Hepatocyte (in vitro differentiated cells): ENCODE results near the gene PXMP4. TPM values are rescaled to one million over a fixed set of nuclear protein-coding genes. Genes with fewer than 3 reads are reported as not detected.

Source experiments
- DNase-seq: peaks from one replicate; pipeline ENCODE4 v3.0.0-alpha.2; 2016; ENCODE audit warnings: low spot score
- H2AFZ ChIP-seq: fragments of 200-600 bp; sonication (generic); 2 replicates; pipeline ENCODE4 v1.6.0; 2016; ENCODE audit warnings: antibody characterized with exemption, mild to moderate bottlenecking
- H3K27ac ChIP-seq: fragments of 200-600 bp; sonication (generic); 2 replicates; pipeline ENCODE4 v1.5.1; 2016; ENCODE audit warnings: mild to moderate bottlenecking
- H3K27me3 ChIP-seq: fragments of 200-600 bp; sonication (generic); 2 replicates; pipeline ENCODE4 v1.6.1; 2016
- H3K36me3 ChIP-seq: fragments of 200-600 bp; sonication (generic); replicated peaks from 2 replicates; pipeline ENCODE4 v1.5.1; 2016; ENCODE audit warnings: low read depth; ENCODE audit not compliant: insufficient read depth
- H3K4me1 ChIP-seq: fragments of 200-600 bp; sonication (generic); 2 replicates; pipeline ENCODE4 v1.5.1; 2016; ENCODE audit warnings: mild to moderate bottlenecking, moderate library complexity; ENCODE audit not compliant: insufficient read depth
- H3K4me2 ChIP-seq: fragments of 200-600 bp; sonication (generic); 2 replicates; pipeline ENCODE4 v1.6.0; 2016
- H3K4me3 ChIP-seq: fragments of 200-600 bp; sonication (generic); 2 replicates; pipeline ENCODE4 v1.5.1; 2016; ENCODE audit warnings: mild to moderate bottlenecking
- H3K79me2 ChIP-seq: fragments of 200-600 bp; sonication (generic); 2 replicates; pipeline ENCODE4 v1.6.0; 2017; ENCODE audit warnings: mild to moderate bottlenecking
- H3K9me2 ChIP-seq: fragments of 200-600 bp; sonication (generic); replicated peaks from 2 replicates; pipeline ENCODE4 v1.6.0; 2017; ENCODE audit warnings: mild to moderate bottlenecking; ENCODE audit not compliant: insufficient read depth
- H3K9me3 ChIP-seq: fragments of 200-600 bp; sonication (generic); 2 replicates; pipeline ENCODE4 v1.5.1; 2016; ENCODE audit warnings: low read depth, mild to moderate bottlenecking
- H4K20me1 ChIP-seq: fragments of 200-600 bp; sonication (generic); 2 replicates; pipeline ENCODE4 v1.6.0; 2016; ENCODE audit warnings: mild to moderate bottlenecking; ENCODE audit not compliant: insufficient read depth, poor library complexity, severe bottlenecking
- EZH2 ChIP-seq: fragments of 200-600 bp; sonication (generic); IDR thresholded peaks from 2 replicates; pipeline ENCODE4 v1.6.1; 2016; ENCODE audit warnings: antibody characterized with exemption, mild to moderate bottlenecking, borderline replicate concordance
- EZH2phosphoT487 ChIP-seq: fragments of 200-600 bp; sonication (generic); IDR thresholded peaks from one replicate; pipeline ENCODE4 v1.6.1; 2018; ENCODE audit warnings: antibody characterized with exemption, mild to moderate bottlenecking, low read depth, moderate library complexity; ENCODE audit not compliant: unreplicated experiment, severe bottlenecking
- WGBS: methylation state at CpG from one replicate; pipeline ENCODE4 v1.1.6; 2016; ENCODE audit warnings: low lambda C conversion rate; ENCODE audit errors: missing lambda C conversion rate; 5-methylcytosine and 5-hydroxymethylcytosine counted together
- polyA plus RNA-seq: library from polyadenylated mRNA; unstranded; fragments of >200 nt; fragmentation: Nextera tagmentation; extraction: Ambion mirVana; gene quantifications from 2 replicates; pipeline ENCODE4 v1.2.1, GENCODE V29; 2016
- total RNA-seq: library from RNA; depleted of rRNA; stranded (reverse); fragments of >200 nt; gene quantifications from 2 replicates; pipeline ENCODE4 v1.2.3, GENCODE V29; 2014
- TF ChIP-seq, protein P1 (sequence below): fragments of 200-600 bp; sonication (generic); IDR thresholded peaks from 2 replicates; pipeline ENCODE4 v1.5.1; 2016; ENCODE audit warnings: antibody characterized with exemption, mild to moderate bottlenecking; ENCODE audit not compliant: poor library complexity

The PXMP4 gene
- total and polyA plus RNA-seq, 2 experiments from 2014 or later = 4.1 to 4.7 TPM

DNA sequence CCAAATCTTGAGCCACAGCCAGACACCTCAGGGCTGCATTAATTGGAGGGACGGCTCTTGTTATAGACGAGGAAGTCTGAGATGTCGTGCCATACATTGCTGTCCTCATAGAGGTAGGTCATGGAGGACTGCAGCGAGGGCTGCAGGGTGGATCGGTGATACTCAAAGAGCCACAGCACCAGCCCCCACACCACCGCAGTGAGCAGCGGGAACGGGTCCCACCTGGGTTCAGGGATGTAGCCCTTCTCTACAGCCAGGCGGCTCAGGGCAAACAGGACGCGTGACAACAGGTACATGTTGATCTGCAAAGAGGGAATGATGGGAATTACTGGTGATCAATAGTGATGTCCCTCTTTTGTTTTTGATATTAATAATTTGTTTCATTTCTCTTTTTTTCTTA lies 12.4 kb downstream of the PXMP4 start:
- no peak overlapping the region for H3K4me2 ChIP-seq
- over 99% methylated on average over 11 of the region's 11 CpGs for WGBS

DNA sequence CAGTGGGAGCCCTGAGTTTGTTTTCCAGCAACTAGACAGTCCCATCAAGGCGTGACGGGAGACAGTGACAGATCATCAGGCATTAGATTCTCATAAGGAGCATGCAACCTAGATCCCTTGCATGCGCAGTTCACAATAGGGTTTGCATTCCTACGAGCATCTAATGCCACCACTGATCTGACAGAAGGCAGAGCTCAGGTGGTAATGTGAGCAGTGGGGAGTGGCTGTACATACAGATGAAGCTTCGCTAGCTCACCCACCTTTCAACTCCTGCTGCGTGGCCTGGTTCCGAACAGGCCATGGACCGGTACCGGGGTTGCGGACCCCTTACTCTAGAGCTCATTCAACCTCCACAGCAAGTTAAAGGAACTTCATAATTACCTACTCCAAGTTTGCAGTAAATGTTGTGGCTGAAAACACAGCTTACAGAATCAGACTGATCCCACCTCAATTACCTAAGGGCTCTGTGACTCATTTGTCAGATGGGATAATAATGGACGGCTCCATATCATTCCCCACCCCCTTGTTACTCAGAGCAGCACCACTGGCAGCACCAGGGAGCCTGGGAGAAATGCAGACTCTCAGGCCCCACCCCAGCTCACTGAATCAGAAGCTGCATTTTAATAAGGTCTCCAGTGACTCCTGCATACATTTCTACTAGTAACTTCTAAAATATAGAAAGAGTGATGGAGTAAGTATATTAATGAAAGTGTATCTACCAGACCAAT lies 15.7 kb downstream of the PXMP4 start:
- no peaks in the 10 kb centered on the region for H3K36me3 ChIP-seq
- no peak overlapping the region for H3K4me3 ChIP-seq
- no peak overlapping the region for H3K4me2 ChIP-seq
- no peak for DNase-seq
- 91% methylated on average over 11 of the region's 11 CpGs for WGBS
- no peaks in the 10 kb centered on the region for H3K4me1 ChIP-seq
- H4K20me1 ChIP-seq = no peaks in the 10 kb centered on the region
- H3K9me3 ChIP-seq = no peaks in the 10 kb centered on the region
- no peaks in the 10 kb centered on the region for H3K9me2 ChIP-seq
- H3K79me2 ChIP-seq = no peaks in the 10 kb centered on the region
- no peak overlapping the region for H3K27ac ChIP-seq
- H3K27me3 ChIP-seq = no peaks in the 10 kb centered on the region
- no peak for TF ChIP-seq EZH2phosphoT487
- H2AFZ ChIP-seq = no peak overlapping the region

More for the DNA sequence above, 12.4 kb downstream of the PXMP4 start:
- no peaks in the 10 kb centered on the region for H3K9me2 ChIP-seq
- TF ChIP-seq, protein P1, sequence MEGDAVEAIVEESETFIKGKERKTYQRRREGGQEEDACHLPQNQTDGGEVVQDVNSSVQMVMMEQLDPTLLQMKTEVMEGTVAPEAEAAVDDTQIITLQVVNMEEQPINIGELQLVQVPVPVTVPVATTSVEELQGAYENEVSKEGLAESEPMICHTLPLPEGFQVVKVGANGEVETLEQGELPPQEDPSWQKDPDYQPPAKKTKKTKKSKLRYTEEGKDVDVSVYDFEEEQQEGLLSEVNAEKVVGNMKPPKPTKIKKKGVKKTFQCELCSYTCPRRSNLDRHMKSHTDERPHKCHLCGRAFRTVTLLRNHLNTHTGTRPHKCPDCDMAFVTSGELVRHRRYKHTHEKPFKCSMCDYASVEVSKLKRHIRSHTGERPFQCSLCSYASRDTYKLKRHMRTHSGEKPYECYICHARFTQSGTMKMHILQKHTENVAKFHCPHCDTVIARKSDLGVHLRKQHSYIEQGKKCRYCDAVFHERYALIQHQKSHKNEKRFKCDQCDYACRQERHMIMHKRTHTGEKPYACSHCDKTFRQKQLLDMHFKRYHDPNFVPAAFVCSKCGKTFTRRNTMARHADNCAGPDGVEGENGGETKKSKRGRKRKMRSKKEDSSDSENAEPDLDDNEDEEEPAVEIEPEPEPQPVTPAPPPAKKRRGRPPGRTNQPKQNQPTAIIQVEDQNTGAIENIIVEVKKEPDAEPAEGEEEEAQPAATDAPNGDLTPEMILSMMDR = no peak
- no peak for TF ChIP-seq EZH2
- no peak for TF ChIP-seq EZH2phosphoT487
- H3K4me3 ChIP-seq = no peak overlapping the region
- H3K9me3 ChIP-seq = no peaks in the 10 kb centered on the region
- no peaks in the 10 kb centered on the region for H4K20me1 ChIP-seq
- H3K36me3 ChIP-seq = no peaks in the 10 kb centered on the region
- DNase-seq = no peak
- H3K79me2 ChIP-seq = no peaks in the 10 kb centered on the region
- no peak overlapping the region for H3K27ac ChIP-seq
- no peak overlapping the region for H2AFZ ChIP-seq
- no peaks in the 10 kb centered on the region for H3K4me1 ChIP-seq
- H3K27me3 ChIP-seq = no peaks in the 10 kb centered on the region

DNA sequence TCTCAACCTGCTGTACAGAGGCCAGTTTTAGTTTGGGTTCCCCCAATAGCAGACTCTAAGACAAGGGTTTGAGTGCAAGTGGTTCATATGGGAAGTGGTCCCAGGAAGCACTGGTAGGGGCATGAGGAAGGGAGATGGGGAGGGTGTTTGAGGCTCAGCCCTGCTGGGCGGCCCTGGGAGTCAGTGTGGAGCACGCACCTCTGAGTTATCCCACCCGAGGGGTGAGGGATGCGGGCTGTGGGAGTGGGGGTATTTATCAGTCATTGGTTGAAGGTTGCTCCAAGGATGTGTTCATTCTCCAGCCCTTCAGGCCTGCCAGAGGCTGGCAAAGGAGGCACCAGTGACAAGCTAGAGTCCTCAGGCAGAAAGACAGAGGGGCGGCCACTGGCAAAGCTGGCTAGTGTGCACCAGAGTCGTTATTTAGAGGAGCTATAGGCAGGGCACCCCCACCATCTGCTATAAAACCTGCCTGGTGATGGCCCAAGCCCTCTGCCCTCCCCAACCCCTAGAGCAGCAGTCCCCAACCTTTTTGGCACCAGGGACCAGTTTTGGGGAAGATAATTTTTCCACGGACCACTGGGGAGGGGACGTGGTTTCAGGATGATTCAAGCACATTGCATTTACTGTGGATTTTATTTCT lies 16.5 kb downstream of the PXMP4 start:
- Histone ChIP-seq H3K9me2 (no peaks in the 10 kb centered on the region), H4K20me1 (no peaks in the 10 kb centered on the region), H3K9me3 (no peaks in the 10 kb centered on the region), H3K36me3 (no peaks in the 10 kb centered on the region), H3K27me3 (no peaks in the 10 kb centered on the region), H3K4me3 (no peak overlapping the region), H3K4me1 (no peaks in the 10 kb centered on the region), H2AFZ (no peak overlapping the region), H3K79me2 (no peaks in the 10 kb centered on the region), H3K4me2 (no peak overlapping the region), H3K27ac (no peak overlapping the region)
- TF ChIP-seq, protein P1 = no peak
- TF ChIP-seq EZH2phosphoT487 (no peak), EZH2 (no peak)
- DNase-seq = no peak
- 95% methylated on average over 8 of the region's 8 CpGs for WGBS

DNA sequence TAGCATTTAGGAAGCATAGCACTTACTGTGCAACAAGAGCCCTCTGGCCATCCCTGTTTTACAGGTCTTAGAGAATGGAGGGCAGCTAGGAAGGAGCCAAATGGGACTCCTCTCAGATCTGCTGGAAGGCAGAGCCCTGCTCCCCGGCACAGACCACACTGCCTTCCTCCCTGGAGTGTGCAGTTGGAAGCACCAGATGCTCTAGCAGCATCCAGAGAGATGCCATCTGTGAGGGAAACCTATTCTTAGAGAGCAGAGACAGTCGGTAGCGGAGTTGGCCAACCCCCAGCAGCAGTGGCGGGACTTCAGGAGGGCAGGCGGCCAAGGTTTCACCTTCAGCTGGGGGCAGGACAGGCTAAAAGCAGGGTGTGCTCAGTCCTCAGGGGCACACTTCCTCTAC lies 17.2 kb downstream of the PXMP4 start:
- Histone ChIP-seq H3K27ac (no peak overlapping the region), H3K4me3 (no peak overlapping the region), H3K9me2 (no peaks in the 10 kb centered on the region), H3K9me3 (no peaks in the 10 kb centered on the region), H4K20me1 (no peaks in the 10 kb centered on the region), H3K79me2 (no peaks in the 10 kb centered on the region), H2AFZ (no peak overlapping the region), H3K36me3 (no peaks in the 10 kb centered on the region), H3K4me1 (no peaks in the 10 kb centered on the region), H3K4me2 (no peak overlapping the region), H3K27me3 (no peaks in the 10 kb centered on the region)
- DNase-seq = no peak
- TF ChIP-seq, protein P1 = no peak
- TF ChIP-seq EZH2 (no peak), EZH2phosphoT487 (no peak)
- whole genome bisulfite sequencing = 92% methylated on average over 5 of the region's 5 CpGs
